Measurements from ENCODE around the gene KLHL6.
"Not testable (repeated sequence)": the region's sequence is repeated elsewhere in the genome, so short reads cannot be mapped to it uniquely, and the experiment has no call there.

KLHL6 gene, protein sequence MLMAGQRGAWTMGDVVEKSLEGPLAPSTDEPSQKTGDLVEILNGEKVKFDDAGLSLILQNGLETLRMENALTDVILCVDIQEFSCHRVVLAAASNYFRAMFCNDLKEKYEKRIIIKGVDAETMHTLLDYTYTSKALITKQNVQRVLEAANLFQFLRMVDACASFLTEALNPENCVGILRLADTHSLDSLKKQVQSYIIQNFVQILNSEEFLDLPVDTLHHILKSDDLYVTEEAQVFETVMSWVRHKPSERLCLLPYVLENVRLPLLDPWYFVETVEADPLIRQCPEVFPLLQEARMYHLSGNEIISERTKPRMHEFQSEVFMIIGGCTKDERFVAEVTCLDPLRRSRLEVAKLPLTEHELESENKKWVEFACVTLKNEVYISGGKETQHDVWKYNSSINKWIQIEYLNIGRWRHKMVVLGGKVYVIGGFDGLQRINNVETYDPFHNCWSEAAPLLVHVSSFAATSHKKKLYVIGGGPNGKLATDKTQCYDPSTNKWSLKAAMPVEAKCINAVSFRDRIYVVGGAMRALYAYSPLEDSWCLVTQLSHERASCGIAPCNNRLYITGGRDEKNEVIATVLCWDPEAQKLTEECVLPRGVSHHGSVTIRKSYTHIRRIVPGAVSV

DNA sequence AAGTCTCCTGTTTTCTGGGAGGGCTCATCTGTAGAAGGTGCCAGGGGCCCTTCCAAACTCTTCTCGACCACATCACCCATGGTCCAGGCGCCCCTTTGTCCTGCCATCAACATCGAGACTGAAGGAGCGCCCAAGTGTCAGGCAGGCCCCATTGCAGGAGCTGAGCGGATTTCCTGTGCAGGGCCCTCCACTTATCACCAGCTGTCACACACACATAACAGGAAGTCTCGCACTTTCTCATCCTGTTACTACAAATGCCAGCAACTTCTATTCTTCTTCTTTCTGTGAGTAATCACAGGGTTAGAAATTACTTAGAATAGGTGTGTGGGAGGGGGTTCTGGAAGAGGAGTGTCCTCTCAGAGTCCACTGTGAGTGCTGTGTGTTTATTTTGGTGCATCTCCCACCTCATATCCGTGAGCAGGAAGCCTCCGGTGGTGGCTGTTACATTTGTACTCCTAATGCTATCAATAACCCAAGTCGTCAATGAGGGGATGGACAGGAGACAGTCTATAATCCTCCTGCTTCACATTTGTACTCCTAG, at the start of gene KLHL6:
KLHL6 (minus strand) TSS at position 166 of the 541 bp plus-strand sequence; CDS start at position 113, 53 bp downstream.
- peak; percentile 78 for DNase-seq

DNA sequence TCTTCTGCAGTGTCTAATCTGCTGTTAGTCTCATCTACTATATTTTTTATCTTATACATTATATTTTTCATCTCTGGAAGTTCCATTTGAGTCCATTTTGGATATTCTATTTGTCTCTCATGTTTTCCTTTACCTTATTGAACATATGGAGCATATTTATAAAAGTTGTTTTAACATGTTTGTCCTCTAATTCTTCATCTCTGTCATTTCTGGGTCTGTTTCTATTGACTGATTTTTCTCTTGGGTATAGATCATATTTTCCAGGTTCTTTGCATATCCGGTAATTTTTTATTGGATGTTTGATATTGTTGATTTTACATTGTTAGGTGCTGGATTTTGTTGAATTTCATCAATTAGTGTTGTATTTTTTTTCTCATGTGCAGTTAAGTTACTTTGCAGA, 42.5 kb upstream of the KLHL6 start:
- ATAC-seq (no peak), DNase-seq (no peak)

More for the DNA sequence above, at the start of gene KLHL6:
- peak; percentile 93 for ATAC-seq

DNA sequence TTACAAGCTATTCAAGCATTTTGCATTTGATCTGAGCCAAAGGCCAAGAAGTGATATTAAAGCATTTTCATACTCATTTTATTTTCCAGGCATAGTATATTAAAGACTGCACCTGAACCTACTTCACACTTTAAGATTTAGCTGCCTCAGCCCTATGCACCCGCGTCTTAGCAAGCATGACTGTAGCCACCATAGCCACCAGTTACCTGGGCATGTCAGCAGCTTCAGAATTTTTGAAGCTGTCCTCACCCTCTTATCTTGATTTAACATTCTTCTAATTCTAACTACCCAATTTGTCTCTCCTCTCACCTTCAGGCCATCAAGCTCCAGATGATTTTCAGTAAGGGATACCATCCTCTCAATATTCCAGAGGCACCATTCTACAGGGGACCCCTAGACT, 39.1 kb upstream of the KLHL6 start:
- ATAC-seq (no peak), DNase-seq (no peak)

DNA sequence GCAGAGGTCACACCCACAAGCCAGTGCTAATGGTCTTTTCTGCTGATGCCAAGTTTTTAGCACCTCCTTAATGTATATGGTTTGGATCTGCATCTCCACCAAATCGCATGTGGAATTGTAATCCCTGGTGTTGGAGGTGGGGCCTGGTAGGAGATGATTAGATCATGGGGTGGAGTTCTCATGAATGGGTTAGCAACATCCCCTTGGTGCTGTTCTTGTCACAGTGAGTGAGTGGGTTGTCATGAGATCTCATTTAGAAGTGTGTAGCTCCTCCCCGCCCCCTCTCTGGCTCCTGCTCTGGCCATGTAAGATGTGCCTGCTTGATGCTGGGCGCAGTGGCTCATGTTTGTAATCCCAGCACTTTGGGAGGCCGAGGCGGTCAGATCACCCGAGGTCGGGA, 37.3 kb upstream of the KLHL6 start:
- DNase-seq (no peak), ATAC-seq (no peak)

DNA sequence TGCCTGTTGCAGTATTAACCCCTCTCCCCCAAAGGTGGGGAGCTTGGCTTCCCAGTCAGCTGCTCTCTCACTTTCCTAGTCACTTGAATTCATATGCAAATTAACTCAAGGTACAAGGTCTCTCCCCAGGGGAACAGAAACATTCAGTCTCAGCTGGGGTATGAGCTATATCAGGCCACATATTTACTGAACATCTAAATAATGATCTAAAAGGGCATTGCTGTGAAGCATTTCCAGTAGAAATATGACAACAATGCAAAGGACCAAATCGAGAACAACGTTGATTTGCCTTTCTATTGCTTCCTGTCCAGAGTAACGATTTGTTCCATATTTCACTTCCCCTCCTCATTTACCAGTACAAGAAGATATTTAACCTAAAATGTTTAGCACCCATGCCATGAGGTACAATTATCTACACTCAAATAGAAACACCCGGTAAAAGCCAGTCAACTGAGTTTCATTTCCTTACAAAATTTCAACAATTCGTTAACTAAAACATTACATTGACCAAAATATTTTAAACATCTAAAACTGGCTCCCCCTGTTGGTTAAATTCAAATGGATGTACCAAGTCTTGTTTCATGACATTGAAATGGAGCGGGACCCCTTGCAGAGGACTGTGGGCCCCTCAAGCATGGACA, 36.5 kb upstream of the KLHL6 start:
- ATAC-seq (peak; percentile 36), DNase-seq (no peak)

DNA sequence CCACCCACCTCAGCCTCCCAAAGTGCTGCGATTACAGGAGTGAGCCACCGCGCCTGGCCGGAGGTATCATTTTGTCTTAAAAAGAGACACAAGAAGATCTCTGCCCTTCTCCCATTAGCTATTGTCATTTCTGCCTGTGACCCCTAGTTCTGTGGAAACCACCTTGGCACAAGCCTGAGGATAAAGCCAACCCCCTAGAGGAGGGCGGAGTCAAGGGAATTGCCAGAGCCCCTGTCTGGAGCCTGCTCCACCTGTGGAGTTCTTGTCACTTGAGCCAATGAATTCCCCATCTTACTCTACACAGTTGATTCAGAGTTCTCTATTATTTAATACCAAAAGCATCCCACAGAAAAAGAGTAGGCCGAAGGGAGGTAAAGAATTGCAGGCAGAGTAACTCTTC, 34.9 kb upstream of the KLHL6 start:
- ATAC-seq (no peak), DNase-seq (no peak)

DNA sequence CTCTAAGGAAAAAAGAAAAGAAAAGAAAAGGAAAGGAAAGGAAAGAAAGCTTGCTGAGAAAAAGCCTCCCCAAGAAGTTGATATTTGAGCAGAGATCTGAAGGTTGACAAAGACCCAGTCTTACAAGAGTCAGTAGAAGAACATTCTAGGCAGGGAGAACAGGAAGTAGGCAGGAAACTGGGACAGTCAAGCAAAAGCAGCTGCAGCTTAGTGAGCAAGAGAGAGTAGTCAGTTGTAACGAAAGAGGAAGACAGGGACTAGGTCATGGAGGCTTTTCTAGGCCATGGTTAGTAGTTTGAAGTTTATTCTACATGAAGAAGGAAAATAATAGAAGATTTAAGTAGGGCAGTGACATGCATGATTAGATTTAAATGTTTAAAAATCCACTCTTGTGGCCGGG, 31.8 kb upstream of the KLHL6 start:
- no peak for ATAC-seq

DNA sequence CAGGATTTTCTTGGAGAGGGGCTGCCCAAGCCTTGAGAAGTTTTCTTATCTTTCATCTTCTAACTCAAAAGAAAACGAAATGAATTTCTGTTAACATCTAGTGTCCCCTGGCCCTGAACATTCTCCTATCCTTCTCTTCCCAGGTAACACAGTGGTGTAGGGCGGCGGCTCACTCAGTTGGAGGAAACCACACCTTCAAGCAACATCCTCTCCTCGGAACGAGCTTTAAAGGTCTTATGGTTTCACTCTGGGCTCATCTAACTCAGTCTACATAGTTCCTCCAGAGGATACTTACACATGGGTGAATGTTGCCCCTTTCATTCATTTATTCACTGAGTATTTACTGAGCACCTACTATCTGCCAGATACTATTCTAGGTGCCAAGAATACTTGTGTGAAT, 31.0 kb upstream of the KLHL6 start:
- ATAC-seq (no peak), DNase-seq (no peak)

More for the DNA sequence above, 31.8 kb upstream of the KLHL6 start:
- DNase-seq: no peak

DNA sequence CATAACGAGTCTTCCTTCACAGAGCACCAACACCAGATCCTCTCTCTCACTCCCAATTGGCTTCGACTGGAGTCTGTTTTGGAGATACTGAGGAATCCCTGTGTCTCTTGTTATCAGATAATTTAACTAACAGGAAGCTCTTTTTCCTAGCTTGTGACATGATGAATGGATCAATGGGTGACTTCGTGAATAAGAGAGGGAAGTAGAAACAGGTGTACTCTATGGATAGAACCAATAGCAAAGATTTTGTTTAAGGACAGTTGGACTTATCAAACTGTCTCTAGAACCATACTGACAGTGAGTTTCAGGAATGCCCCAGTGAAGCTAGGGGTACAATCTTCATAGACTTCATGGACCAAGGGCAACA, 29.4 kb upstream of the KLHL6 start:
- ATAC-seq: no peak
- DNase-seq: no peak

DNA sequence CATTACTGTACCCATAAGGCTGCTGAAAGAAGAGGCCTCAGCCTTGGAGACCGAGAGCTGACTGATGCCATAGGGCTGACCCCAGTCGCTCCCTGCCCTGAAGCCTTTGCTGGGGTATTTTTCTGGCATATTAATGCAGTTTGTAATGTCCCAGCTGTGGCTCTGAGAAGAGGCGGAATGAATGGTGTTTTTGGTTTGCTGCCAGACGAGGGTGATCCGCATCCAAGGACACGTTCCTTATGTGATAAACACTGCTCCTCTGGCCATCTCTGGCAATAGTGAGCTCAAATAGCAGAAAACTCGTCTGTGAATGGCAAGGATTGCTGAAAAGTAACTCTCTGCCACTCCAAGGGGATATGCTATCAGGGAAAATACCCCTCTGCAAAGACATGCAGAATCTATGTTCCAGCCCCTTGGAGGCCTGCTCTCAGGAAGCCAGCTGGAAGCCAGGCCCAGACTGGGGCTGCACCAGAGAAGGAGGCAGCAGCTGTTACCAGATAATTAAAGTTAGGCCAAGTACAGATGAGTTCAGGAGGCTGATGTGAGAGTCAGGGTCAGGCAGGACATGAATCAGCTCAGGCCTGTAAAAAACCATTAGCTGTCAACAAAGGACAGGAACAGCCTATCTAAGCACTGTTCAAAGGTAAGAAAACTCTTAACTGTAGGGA, 28.9 kb upstream of the KLHL6 start:
- no peak for ATAC-seq
- DNase-seq: no peak

DNA sequence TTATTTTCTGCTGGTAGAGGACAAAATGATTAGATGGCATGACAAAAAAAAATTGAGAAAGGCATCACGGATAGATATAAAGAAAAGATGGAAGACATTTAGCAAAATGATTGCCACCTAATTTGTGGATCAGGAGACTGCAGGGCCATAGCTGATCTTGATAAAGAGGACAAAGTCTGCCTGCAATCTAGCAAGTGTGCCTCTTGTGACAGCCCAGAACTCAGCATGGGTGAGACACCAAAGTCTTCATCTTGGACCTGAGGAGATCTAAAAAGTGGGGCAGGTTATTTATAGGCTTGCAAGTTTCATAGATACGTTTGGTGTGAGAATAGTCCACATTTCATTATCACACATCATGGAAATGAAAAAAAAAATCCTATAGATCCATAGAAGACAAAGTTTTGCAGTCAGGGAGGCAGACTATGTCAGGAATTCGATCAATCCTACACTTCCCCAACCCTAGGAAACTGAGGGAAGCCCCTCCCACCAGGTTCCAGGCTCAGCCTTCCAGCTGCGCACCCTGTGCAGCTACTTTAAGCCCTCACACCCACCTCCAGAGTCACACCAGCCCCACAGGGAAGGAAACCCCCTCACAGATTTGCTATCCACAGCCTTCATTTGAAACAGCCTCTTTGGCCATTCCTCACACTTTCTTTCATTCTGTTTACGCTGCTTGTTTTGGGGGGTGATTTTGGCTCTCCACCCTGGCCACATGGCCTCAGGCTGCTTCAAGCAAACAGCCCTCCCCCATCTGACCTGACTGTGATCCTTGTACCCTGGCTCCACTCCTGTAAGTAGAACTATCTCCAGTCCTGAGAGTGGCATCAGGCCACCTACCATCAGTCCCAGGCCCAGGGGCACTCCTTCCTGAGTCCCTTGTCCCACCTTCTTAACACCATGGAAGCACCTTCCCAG, 28.1 kb upstream of the KLHL6 start:
- ATAC-seq (no peak), DNase-seq (no peak)

DNA sequence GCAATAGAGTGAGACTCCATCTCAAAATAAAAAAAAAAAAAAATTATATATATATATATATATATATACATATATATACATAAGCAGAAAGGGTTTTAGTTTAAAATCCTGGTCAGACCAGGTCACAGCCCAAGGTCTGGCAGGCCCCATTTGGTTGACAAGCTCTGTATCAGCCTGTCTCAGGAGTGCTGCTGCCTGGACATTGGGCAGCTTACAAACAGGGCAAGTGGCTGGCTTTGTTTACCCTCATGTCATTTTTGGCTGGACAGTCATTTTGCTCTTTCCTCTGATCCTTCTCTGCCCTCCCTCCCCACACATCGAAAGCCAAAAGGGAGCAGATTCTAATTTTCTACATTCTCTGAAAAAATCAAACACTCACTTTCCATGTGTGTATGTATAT, 26.7 kb upstream of the KLHL6 start:
- no peak for ATAC-seq
- DNase-seq: no peak

DNA sequence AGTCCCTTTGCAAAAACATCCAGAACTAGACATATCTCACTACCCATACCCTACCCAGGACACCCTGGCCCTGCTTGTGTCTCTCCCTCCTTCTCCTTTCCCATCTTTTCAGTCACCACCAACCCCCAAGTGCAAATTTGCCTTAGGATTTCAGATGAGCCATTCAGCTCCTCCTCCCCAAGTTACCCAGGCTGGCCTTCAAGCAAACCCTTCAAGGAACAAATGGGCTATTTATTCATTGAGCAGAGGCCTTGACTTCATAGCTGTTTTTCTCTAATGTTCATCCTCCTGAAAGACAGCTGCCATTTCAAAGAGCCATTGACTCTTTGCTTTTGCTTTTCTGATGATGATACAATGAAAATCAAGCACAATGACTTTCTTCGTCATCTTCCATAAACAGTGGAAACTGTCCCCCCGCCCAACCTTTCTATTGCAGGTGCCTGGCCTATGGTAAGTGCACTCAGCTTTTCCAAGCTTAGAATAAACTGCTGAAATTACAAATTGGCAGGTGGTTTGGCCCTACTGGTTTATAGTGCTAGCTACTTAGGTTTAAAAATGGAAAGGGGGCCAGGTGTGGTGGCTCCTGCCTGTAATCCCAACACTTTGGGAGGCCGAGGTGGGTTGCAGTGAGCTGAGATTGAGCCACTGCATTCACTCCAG, 26.1 kb upstream of the KLHL6 start:
- DNase-seq: no peak

DNA sequence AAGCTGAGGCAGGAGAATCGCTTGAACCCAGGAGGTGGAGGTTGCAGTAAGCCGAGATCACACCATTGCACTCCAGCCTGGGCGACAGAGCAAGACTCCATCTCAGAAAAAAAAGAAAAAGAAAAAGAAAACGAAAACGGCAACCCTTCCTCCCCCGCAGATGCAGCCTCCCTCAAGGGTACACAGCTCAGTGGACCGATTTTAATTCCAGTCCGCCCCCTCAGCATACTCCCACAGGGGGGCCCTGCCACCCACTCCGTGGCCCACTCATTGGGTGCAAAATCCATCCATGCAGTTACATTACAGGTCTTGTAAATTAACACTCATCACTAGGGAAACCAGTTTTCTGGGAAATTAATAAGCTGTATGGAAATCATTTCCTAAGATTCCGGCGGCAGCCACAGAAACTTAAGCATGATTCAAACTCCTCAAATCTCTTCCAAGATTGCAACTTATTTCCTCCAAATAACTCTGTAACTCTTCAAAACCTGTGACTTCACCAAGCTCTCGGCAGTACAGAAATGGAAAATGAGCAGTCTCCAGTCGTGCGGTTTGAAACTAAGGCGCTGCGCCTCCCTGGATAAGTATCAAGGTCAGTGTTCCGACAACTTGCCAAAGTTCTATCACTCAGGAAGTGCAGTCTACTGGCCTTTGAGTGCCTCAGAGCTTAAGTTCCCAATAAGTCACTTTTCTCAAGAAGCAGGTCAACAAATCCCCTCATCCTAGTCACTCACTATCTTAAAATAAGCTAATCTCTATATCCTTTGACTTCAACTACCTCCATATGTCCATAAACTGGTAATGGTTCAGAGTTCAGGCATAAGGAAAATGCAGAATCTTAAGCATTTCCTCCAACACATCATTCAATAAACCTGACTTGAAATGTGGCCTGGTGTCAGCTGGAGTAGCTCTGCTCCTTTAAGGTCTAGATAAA, 24.7 kb upstream of the KLHL6 start:
- ATAC-seq (no peak), DNase-seq (no peak)

More for the DNA sequence above, 26.1 kb upstream of the KLHL6 start:
- no peak for ATAC-seq

DNA sequence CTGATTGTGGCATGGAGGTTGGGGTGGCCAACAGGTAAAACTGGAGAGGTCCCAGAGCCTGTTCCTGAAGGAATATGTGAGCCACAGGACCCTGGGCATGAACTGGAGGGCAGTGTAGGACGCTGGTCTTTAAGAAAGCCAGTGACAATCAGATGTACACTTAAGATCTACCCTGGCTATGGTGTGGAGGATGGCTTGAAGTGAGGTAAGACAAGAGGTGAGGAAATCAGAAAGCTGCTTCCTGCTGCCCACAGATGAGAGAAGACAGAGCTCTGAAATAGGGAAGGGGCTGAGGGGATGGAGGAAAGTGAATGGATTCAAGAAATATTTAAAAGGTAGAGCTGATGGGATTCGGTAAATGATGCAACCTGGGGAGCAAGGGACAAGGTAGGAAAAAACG, 22.7 kb upstream of the KLHL6 start:
- no peak for DNase-seq
- ATAC-seq: no peak

DNA sequence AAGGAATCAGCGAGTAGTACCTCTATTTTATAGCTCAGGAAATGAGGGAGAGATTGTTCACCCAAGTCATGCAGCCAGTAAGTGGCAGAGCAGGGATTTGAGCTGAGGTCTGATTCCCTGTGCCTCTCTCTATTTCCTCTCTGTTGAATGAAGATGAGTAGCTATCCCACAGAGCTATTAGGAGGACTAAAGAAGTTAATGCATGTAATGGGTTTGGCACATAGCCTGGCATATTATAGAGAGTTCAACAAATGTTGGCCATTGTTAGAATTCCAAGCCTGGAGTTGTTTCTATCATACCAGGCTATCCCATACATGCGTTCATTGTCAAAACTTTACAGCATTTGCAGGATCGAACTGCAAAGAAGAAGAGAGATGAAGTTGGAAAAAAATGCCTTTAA, 21.8 kb upstream of the KLHL6 start:
- DNase-seq (no peak), ATAC-seq (no peak)

DNA sequence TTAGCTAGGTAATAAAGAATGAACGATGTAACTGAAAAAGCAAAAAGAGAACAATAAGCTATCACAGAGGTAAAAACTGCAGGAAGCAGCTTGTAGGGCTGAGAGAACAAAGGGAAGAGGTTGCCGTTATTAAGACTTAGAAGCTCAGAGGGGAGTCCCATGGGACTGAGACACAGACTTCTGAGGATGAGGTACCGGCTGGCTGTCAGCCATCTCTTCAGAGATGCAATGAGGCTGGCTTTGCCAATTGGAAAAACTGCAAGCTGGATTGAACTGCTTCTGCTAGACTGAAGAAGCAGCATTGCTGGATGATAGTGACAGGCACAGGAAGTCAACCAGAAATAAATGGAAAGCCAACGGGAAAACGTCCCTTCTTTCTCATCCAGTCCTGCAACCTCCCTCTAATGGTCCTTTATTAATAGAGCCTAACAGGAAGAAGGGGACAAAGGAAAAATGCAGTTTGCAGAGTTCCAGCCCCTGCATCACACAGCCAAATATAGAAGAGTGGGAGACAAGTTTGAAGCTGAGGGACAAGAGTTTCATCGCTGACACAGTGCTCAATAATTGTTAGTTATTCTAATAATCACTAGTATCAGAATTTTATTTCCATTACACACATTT, 21.1 kb upstream of the KLHL6 start:
- no peak for ATAC-seq
- DNase-seq: no peak

DNA sequence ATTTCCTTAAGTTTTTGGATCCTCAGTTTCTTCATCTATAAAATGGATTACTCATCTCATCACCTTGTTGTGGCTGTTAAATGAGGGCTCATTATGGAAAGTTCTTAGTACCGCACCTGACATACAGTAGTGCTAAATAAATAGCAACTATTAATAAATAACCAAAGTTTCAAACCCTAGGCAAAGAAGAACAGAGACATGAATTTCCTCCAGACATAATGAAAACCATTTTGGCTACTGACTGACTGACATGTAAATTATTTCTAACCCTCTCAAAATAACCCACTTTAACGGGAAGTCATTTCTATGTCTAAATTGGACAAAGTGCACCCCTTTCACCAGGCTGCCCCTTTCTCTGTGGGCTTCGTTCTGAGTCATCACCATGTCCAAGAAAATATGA, 17.4 kb upstream of the KLHL6 start:
- no peak for ATAC-seq
- DNase-seq: no peak

DNA sequence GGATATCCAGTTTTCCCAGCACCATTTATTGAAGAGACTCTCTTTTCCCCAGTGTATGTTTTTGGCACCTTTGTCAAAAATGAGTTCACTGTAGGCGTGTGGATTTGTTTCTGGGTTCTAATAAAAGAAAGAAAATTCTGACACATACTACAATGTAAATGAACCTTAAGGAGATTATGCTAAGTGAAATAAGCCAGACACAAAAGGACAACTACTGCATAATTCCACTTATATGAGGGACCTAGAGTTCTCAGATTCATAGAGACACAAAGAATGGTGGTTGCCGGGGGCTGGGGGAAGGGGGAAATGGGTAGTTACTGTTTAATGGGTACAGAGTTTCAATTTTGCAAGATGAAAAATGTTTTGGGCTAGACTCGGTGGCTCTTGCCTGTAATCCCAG, 14.7 kb upstream of the KLHL6 start:
- not testable (repeated sequence) for ATAC-seq, DNase-seq

All from stimulated activated naive CD8-positive, alpha-beta T cell treated with anti-CD3 and anti-CD28 coated beads, Interleukin-15, Interleukin-2, amounts not matched to agents 100 U/mL and 50 U/mL, for 24 hours (primary cell).